Measurements from ENCODE around the gene ATP1A2.
"Not testable (repeated sequence)": the region's sequence is repeated elsewhere in the genome, so short reads cannot be mapped to it uniquely, and the experiment has no call there.

Gene ATP1A2

DNA sequence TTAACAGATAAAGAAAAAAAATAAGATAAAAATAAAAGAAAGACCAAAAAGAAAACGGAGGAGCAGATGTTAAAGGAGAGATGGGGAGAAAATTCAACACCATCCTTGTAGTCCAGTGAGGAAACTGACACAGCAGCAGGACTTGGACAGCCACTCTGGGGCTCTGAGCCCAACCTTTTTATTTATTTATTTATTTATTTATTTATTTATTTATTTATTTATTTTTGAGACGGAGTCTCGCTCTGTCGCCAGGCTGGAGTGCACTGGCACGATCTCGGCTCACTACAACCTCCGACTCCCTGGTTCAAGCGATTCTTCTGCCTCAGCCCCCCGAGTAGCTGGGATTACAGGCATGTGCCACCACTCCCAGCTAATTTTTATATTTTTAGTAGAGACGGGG is 4.1 kb upstream of the ATP1A2 start:
- H3K4me1 ChIP-seq (ENCODE audit: control insufficient read depth in 5 of 5, insufficient read depth in 5 of 5, low read length in 5 of 5), result peaks cover 4 to 43% (median 35%) of the 10 kb centered on the region in 5 donors
- H3K9ac ChIP-seq (ENCODE audit: low read length in 5 of 5); H3K4me3 ChIP-seq (ENCODE audit: low read depth in 1 of 5, low read length in 5 of 5); H3K27me3 ChIP-seq (ENCODE audit: control insufficient read depth in 5 of 5, insufficient read depth in 4 of 5, low read length in 5 of 5); H3K36me3 ChIP-seq (ENCODE audit: control insufficient read depth in 5 of 5, insufficient read depth in 5 of 5, low read length in 5 of 5); H3K27ac ChIP-seq (ENCODE audit: low read depth, low read length); H3K9me3 ChIP-seq (ENCODE audit: control insufficient read depth in 5 of 5, low read length in 5 of 5): not testable (repeated sequence)

- Histone ChIP-seq H3K27ac (ENCODE audit: low read depth, low read length) (no peak overlapping the region), H3K4me3 (ENCODE audit: low read depth in 1 of 5, low read length in 5 of 5) (no peak overlapping the region), H3K27me3 (ENCODE audit: control insufficient read depth in 5 of 5, insufficient read depth in 4 of 5, low read length in 5 of 5) (no peaks in the 10 kb centered on the region), H3K4me1 (ENCODE audit: control insufficient read depth in 5 of 5, insufficient read depth in 5 of 5, low read length in 5 of 5) (peaks cover 4 to 52% (median 44%) of the 10 kb centered on the region in 5 donors), H3K9me3 (ENCODE audit: control insufficient read depth in 5 of 5, low read length in 5 of 5) (no peaks in the 10 kb centered on the region), H3K9ac (ENCODE audit: low read length in 5 of 5) (no peak overlapping the region), H3K36me3 (ENCODE audit: control insufficient read depth in 5 of 5, insufficient read depth in 5 of 5, low read length in 5 of 5) (no peaks in the 10 kb centered on the region)
Measured at GRCh38 chr1:160112357-160112756, 3.2 kb upstream of the ATP1A2 start.

- no peak overlapping the region for H3K9ac ChIP-seq (ENCODE audit: low read length in 5 of 5)
- H3K27ac ChIP-seq (ENCODE audit: low read depth, low read length), result no peak overlapping the region
- H3K4me1 ChIP-seq (ENCODE audit: control insufficient read depth in 5 of 5, insufficient read depth in 5 of 5, low read length in 5 of 5), result peaks cover 4 to 63% (median 53%) of the 10 kb centered on the region in 5 donors
Measured at GRCh38 chr1:160113407-160113806, 2.2 kb upstream of the ATP1A2 start.

DNA sequence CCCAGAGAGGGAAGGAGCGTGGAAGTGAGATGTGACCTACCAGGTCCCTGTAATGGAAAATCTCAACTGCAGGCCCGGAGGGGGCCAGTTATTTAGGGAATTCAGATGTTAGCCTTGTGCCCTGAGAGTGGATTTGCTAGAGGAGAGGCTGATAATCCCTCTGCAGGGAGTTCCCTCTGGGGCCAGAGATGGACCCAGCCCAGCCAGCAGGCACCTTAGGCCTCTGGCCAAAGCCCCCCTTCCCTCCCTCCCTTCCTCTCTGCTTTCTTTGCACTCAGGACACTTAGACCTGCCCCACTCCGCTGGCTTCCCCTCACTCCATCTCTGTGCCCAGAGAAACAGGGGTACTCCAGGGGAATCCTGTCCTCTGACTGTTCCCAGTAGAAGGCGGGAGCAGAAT is 1.5 kb upstream of the ATP1A2 start:
- Histone ChIP-seq H3K27ac (ENCODE audit: low read depth, low read length) (no peak overlapping the region), H3K4me3 (ENCODE audit: low read depth in 1 of 5, low read length in 5 of 5) (no peak overlapping the region), H3K9ac (ENCODE audit: low read length in 5 of 5) (no peak overlapping the region)

More at GRCh38 chr1:160113407-160113806, 2.2 kb upstream of the ATP1A2 start:
- Histone ChIP-seq H3K27me3 (ENCODE audit: control insufficient read depth in 5 of 5, insufficient read depth in 4 of 5, low read length in 5 of 5) (no peaks in the 10 kb centered on the region), H3K4me3 (ENCODE audit: low read depth in 1 of 5, low read length in 5 of 5) (no peak overlapping the region), H3K36me3 (ENCODE audit: control insufficient read depth in 5 of 5, insufficient read depth in 5 of 5, low read length in 5 of 5) (no peaks in the 10 kb centered on the region), H3K9me3 (ENCODE audit: control insufficient read depth in 5 of 5, low read length in 5 of 5) (no peaks in the 10 kb centered on the region)

GRCh38 chr1:160116283-160117147 is 956 bp downstream of the ATP1A2 start:
- Histone ChIP-seq H3K36me3 (ENCODE audit: control insufficient read depth in 5 of 5, insufficient read depth in 5 of 5, low read length in 5 of 5) (no peaks in the 10 kb centered on the region), H3K4me1 (ENCODE audit: control insufficient read depth in 5 of 5, insufficient read depth in 5 of 5, low read length in 5 of 5) (peaks cover 4 to 58% (median 50%) of the 10 kb centered on the region in 5 donors), H3K9me3 (ENCODE audit: control insufficient read depth in 5 of 5, low read length in 5 of 5) (no peaks in the 10 kb centered on the region), H3K27ac (ENCODE audit: low read depth, low read length) (peak overlapping the region; percentile 62), H3K27me3 (ENCODE audit: control insufficient read depth in 5 of 5, insufficient read depth in 4 of 5, low read length in 5 of 5) (no peaks in the 10 kb centered on the region), H3K9ac (ENCODE audit: low read length in 5 of 5) (peak overlapping the region in 3 of 5 donors; percentile 29 to 43 (median 32)), H3K4me3 (ENCODE audit: low read depth in 1 of 5, low read length in 5 of 5) (peak overlapping the region; percentile 17 to 48 (median 43))

More for the DNA sequence above, 1.5 kb upstream of the ATP1A2 start:
- H3K27me3 ChIP-seq (ENCODE audit: control insufficient read depth in 5 of 5, insufficient read depth in 4 of 5, low read length in 5 of 5), result no peaks in the 10 kb centered on the region
- H3K4me1 ChIP-seq (ENCODE audit: control insufficient read depth in 5 of 5, insufficient read depth in 5 of 5, low read length in 5 of 5), result peaks cover 4 to 64% (median 51%) of the 10 kb centered on the region in 5 donors
- H3K36me3 ChIP-seq (ENCODE audit: control insufficient read depth in 5 of 5, insufficient read depth in 5 of 5, low read length in 5 of 5), result no peaks in the 10 kb centered on the region
- H3K9me3 ChIP-seq (ENCODE audit: control insufficient read depth in 5 of 5, low read length in 5 of 5), result no peaks in the 10 kb centered on the region

DNA sequence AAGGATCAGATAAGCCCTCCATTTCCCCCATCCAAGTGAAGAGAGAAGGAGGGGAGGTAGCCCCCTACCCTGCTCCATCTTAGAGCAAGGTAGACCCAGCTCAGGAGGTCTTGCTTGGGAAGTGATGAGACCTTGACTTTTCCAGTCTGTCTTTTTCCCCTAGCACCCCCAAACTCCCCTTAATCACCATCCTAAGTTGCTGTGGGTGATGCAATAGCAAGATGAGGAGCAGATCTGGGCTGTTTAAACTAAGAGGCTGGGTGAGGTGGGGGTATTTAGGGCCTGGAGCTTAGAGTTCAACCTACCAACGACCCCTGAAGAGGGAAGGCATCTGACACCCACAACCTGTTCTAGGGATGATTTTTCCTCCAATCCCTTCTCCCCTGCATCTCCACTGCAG is 1.7 kb downstream of the ATP1A2 start:
- no peaks in the 10 kb centered on the region for H3K9me3 ChIP-seq (ENCODE audit: control insufficient read depth in 5 of 5, low read length in 5 of 5)
- H3K27ac ChIP-seq (ENCODE audit: low read depth, low read length), result peak overlapping the region; percentile 62
- no peaks in the 10 kb centered on the region for H3K36me3 ChIP-seq (ENCODE audit: control insufficient read depth in 5 of 5, insufficient read depth in 5 of 5, low read length in 5 of 5)
- peak overlapping the region in 2 of 5 donors; percentile 45 to 48 for H3K4me3 ChIP-seq (ENCODE audit: low read depth in 1 of 5, low read length in 5 of 5)
- H3K4me1 ChIP-seq (ENCODE audit: control insufficient read depth in 5 of 5, insufficient read depth in 5 of 5, low read length in 5 of 5), result peaks cover 4 to 55% (median 49%) of the 10 kb centered on the region in 5 donors
- no peaks in the 10 kb centered on the region for H3K27me3 ChIP-seq (ENCODE audit: control insufficient read depth in 5 of 5, insufficient read depth in 4 of 5, low read length in 5 of 5)
- H3K9ac ChIP-seq (ENCODE audit: low read length in 5 of 5), result peak overlapping the region in 1 of 5 donors; percentile 7

DNA sequence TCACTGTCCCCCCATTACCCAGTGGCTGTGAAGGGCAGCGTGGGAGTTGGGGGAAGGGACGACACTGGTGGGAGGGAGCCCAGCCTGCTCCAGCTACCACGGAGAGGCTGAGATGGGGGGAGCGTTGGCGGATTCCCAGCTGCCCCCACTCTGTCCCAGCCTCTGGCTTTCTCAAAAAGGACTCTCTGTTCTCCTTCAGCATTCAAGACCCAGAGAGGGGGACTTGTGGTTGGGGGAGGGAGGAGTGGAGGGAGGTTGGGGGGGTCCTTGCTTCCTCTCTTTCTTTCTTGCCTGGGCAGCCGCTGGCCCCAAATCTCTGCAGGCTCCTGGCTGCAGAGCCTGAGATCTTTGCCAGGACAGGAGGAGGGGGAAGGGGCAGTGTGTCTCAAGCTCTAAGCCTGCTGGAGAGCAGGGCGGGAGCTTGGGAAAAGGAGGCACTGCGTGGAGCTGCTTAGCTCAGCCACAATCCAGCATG is 2.2 kb downstream of the ATP1A2 start:
- Histone ChIP-seq H3K36me3 (ENCODE audit: control insufficient read depth in 5 of 5, insufficient read depth in 5 of 5, low read length in 5 of 5) (no peaks in the 10 kb centered on the region), H3K27ac (ENCODE audit: low read depth, low read length) (peak overlapping the region; percentile 62), H3K27me3 (ENCODE audit: control insufficient read depth in 5 of 5, insufficient read depth in 4 of 5, low read length in 5 of 5) (no peaks in the 10 kb centered on the region), H3K4me1 (ENCODE audit: control insufficient read depth in 5 of 5, insufficient read depth in 5 of 5, low read length in 5 of 5) (peaks cover 2 to 51% (median 44%) of the 10 kb centered on the region in 5 donors), H3K4me3 (ENCODE audit: low read depth in 1 of 5, low read length in 5 of 5) (peak overlapping the region in 2 of 5 donors; percentile 45 to 48), H3K9me3 (ENCODE audit: control insufficient read depth in 5 of 5, low read length in 5 of 5) (no peaks in the 10 kb centered on the region), H3K9ac (ENCODE audit: low read length in 5 of 5) (no peak overlapping the region)

DNA sequence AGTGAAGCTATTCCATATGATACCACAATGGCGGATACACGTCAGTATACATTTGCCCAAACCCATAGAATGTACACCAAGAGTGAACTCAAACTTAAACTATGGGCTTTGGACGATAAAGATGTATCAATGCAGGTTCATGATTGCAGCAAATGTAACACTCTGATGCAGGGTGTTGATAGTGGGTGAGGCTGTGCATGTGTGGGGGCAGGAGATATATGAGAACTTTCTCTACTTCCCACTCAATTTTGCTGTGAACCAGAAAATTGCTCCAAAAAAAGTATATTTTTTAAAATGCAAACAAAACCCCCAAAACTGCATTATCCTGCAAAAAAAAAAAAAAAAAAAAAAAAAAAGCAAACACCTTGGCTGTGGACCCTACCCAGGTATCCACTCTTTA is 3.4 kb downstream of the ATP1A2 start:
- Histone ChIP-seq H3K36me3 (ENCODE audit: control insufficient read depth in 5 of 5, insufficient read depth in 5 of 5, low read length in 5 of 5) (no peaks in the 10 kb centered on the region), H3K4me3 (ENCODE audit: low read depth in 1 of 5, low read length in 5 of 5) (no peak overlapping the region), H3K27ac (ENCODE audit: low read depth, low read length) (no peak overlapping the region), H3K9ac (ENCODE audit: low read length in 5 of 5) (no peak overlapping the region), H3K9me3 (ENCODE audit: control insufficient read depth in 5 of 5, low read length in 5 of 5) (no peaks in the 10 kb centered on the region), H3K27me3 (ENCODE audit: control insufficient read depth in 5 of 5, insufficient read depth in 4 of 5, low read length in 5 of 5) (no peaks in the 10 kb centered on the region), H3K4me1 (ENCODE audit: control insufficient read depth in 5 of 5, insufficient read depth in 5 of 5, low read length in 5 of 5) (peaks cover 0 to 41% (median 34%) of the 10 kb centered on the region in 5 donors)

DNA sequence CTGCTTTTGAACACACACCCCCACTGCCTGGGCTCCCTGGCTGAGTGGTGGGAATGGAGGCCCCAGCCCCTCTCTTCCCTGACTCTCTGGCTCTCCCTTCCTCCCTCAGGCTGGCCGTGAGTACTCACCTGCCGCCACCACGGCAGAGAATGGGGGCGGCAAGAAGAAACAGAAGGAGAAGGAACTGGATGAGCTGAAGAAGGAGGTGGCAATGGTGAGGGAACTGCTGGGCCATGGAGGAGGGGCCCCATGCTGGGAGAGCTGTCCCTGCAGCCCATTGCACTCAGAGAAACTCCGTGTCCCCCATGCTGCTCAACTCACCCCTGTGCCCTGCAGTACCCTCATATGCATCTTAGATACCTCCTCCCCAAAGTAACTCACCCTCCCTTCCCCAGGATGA is 5.2 kb downstream of the ATP1A2 start:
- no peak overlapping the region for H3K4me3 ChIP-seq (ENCODE audit: low read depth in 1 of 5, low read length in 5 of 5)
- peaks cover 0 to 51% (median 46%) of the 10 kb centered on the region in 5 donors for H3K4me1 ChIP-seq (ENCODE audit: control insufficient read depth in 5 of 5, insufficient read depth in 5 of 5, low read length in 5 of 5)
- H3K9ac ChIP-seq (ENCODE audit: low read length in 5 of 5), result no peak overlapping the region
- H3K9me3 ChIP-seq (ENCODE audit: control insufficient read depth in 5 of 5, low read length in 5 of 5), result no peaks in the 10 kb centered on the region
- H3K27ac ChIP-seq (ENCODE audit: low read depth, low read length), result no peak overlapping the region
- no peaks in the 10 kb centered on the region for H3K27me3 ChIP-seq (ENCODE audit: control insufficient read depth in 5 of 5, insufficient read depth in 4 of 5, low read length in 5 of 5)
- no peaks in the 10 kb centered on the region for H3K36me3 ChIP-seq (ENCODE audit: control insufficient read depth in 5 of 5, insufficient read depth in 5 of 5, low read length in 5 of 5)

GRCh38 chr1:160121388-160121787 is 5.8 kb downstream of the ATP1A2 start:
- no peaks in the 10 kb centered on the region for H3K36me3 ChIP-seq (ENCODE audit: control insufficient read depth in 5 of 5, insufficient read depth in 5 of 5, low read length in 5 of 5)

More at GRCh38 chr1:160121388-160121787, 5.8 kb downstream of the ATP1A2 start:
- Histone ChIP-seq H3K9ac (ENCODE audit: low read length in 5 of 5) (no peak overlapping the region), H3K4me3 (ENCODE audit: low read depth in 1 of 5, low read length in 5 of 5) (no peak overlapping the region), H3K27ac (ENCODE audit: low read depth, low read length) (no peak overlapping the region), H3K4me1 (ENCODE audit: control insufficient read depth in 5 of 5, insufficient read depth in 5 of 5, low read length in 5 of 5) (peaks cover 0 to 52% (median 43%) of the 10 kb centered on the region in 5 donors), H3K27me3 (ENCODE audit: control insufficient read depth in 5 of 5, insufficient read depth in 4 of 5, low read length in 5 of 5) (no peaks in the 10 kb centered on the region), H3K9me3 (ENCODE audit: control insufficient read depth in 5 of 5, low read length in 5 of 5) (no peaks in the 10 kb centered on the region)

All from subcutaneous abdominal adipose tissue (tissue), 5 donors.